BJ (cell line): ENCODE data around the gene TACO1. TPM values are rescaled to one million over a fixed set of nuclear protein-coding genes. Genes with fewer than 3 reads are reported as not detected.

ENCODE experiments used
- CTCF ChIA-PET: fragments of 350-600 bp; formaldehyde crosslinking; extraction: SDS; loops from one replicate; lab custom pipeline; 2021; ENCODE audit warnings: antibody characterized with exemption, inconsistent platforms; lab: Yijun Ruan, JAX
- POLR2A ChIA-PET: fragments of 300-600 bp; sonication (Branson Sonifier 250); formaldehyde crosslinking; extraction: SDS; loops from one replicate; lab custom pipeline; 2021; ENCODE audit warnings: antibody characterized with exemption; lab: Charles Lee
- DNase-seq: peaks from one replicate; pipeline ENCODE4 v3.0.0-alpha.2; 2011; ENCODE audit warnings: low read depth
- H3K27me3 ChIP-seq: 2 replicates; pipeline ENCODE4 v1.6.0; 2011; ENCODE audit warnings: low read length; ENCODE audit not compliant: control insufficient read depth, insufficient read depth
- H3K36me3 ChIP-seq: 2 replicates; pipeline ENCODE4 v1.5.1; 2011; ENCODE audit warnings: low read length; ENCODE audit not compliant: control insufficient read depth, insufficient read depth
- H3K4me3 ChIP-seq: 2 replicates; pipeline ENCODE4 v1.5.1; 2011; ENCODE audit warnings: low read depth, mild to moderate bottlenecking, control low read depth, low read length
- CTCF ChIP-seq: IDR thresholded peaks from 2 replicates; pipeline ENCODE4 v1.5.1; 2011; ENCODE audit warnings: low read depth, mild to moderate bottlenecking, control low read depth, inconsistent platforms, low read length, moderate library complexity; ENCODE audit not compliant: insufficient read depth
- polyA plus RNA-seq: library from polyadenylated mRNA; depleted of rRNA; stranded (reverse); fragments of >200 nt; gene quantifications from 2 replicates; pipeline ENCODE4 v1.2.3, GENCODE V29; 2011

Gene TACO1
- polyA plus RNA-seq, 1 experiment, result 23.5 TPM

GRCh38 chr17:63613663-63614062 is 13.0 kb downstream of the TACO1 start:
- no peaks in the 10 kb centered on the region for H3K27me3 ChIP-seq
- DNase-seq, result no peak
- no peak overlapping the region for H3K4me3 ChIP-seq
- H3K36me3 ChIP-seq, result peaks cover 3% of the 10 kb centered on the region; the same call in 1 of the 2 replicates
- CTCF ChIA-PET, result interaction anchor here (1.0 to 8.8 kb wide), 4 partner anchors 8 to 207 kb away, joined by 3 to 173 read pairs (median 18); partner anchors contain the start of gene MAP3K3
- TF ChIP-seq CTCF, result no peak
- POLR2A ChIA-PET, result no interaction called here

DNA sequence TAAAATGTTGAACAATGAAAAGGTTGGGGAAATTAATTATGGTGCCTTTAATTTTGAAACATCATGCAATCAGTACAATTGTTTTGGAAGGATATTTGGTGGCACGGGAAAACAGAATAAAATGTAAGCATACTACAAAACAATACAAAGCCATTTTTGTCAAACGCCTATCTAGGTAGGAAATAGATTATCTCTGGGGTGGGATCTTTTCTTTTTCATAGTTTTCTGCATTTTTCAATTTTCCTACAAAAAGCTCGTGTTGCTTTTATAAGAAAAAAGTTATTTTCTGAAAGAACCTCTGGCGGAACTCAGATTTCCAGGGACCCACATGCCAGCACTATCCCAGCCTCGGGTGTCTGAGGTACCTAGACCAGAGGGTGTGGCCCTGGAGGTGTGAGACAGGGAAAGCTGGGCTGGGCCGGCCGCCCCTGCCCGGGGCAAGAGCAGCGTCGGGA is 20.6 kb downstream of the TACO1 start:
- TF ChIP-seq CTCF, result no peak
- H3K4me3 ChIP-seq, result peak overlapping the region; percentile 52
- DNase-seq, result no peak
- H3K27me3 ChIP-seq, result no peaks in the 10 kb centered on the region
- ChIA-PET POLR2A (interaction anchor here (1.0 kb wide), 1 partner anchor 196 kb away, joined by 4 read pairs; no protein-coding TSS in a partner anchor), CTCF (interaction anchor here (1.0 to 5.1 kb wide), 4 partner anchors 9 to 196 kb away, joined by 4 to 32 read pairs (median 8); no protein-coding TSS in a partner anchor)
- H3K36me3 ChIP-seq, result no peaks in the 10 kb centered on the region

DNA sequence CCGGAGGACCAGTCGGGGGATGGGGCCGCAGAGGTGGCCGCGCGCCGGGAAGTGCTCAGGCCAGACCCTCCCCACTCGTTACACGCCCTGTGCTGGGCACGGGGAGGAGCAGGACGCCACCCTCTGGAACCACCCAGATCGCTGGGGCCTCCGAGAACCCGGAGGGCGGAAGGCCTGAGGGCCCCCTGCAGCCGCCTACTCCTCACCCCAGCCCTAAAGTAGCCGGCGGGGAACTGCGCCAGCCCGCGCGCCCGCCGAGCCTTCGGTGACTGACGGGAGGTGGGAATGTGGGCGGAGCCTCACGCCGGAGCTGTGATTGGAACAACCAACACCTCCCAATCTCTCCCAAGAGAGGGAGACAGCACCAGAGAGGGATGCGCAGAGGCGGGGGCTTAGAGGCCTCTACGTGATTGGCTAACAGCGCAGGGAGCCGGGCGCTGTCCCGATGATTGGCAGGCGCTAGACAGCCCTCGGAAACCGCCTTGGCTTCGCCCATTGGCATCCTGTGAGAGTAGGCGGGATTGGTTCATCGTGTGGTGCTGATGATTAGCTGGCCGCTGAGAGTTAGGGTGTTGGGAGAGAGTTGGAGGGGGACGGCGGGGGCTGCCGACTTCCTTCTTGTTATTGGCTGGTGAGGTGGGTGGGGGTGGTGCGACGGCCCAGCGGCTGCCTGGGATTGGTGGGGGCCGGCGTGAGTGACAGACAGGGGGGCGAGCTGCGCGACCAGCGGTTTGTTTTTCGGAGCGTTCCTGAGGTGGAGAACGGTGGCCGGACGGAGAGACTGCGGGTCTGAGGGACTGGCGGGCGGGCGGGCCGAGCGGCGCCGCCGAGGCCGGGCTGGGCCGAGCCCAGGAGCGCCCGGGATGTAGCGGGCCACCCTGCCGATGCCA is 21.2 kb downstream of the TACO1 start, which contains the start of gene MAP3K3:
TSS of gene MAP3K3 (plus strand) at position 734 of the 890 bp plus-strand sequence. CDS start 343 bp downstream, outside the sequence.
- Histone ChIP-seq H3K36me3 (no peaks in the 10 kb centered on the region), H3K4me3 (peak within 1 kb of the TSS; percentile 52), H3K27me3 (no peaks in the 10 kb centered on the region)
- CTCF ChIA-PET, result interaction anchor here (1.0 to 5.1 kb wide), 4 partner anchors 10 to 193 kb away, joined by 3 to 32 read pairs (median 6); no protein-coding TSS in a partner anchor
- POLR2A ChIA-PET, result interaction anchor here (1.0 kb wide), 1 partner anchor 196 kb away, joined by 4 read pairs; no protein-coding TSS in a partner anchor
- TF ChIP-seq CTCF, result peak; percentile 27; the same call in 1 of the 2 replicates
- DNase-seq, result peak; percentile 99

GRCh38 chr17:63622574-63623390 is 22.1 kb downstream of the TACO1 start:
- ChIA-PET CTCF (interaction anchor here (0.9 to 5.1 kb wide), 3 partner anchors 10 to 191 kb away, joined by 3 to 32 read pairs (median 3); no protein-coding TSS in a partner anchor), POLR2A (no interaction called here)
- peak overlapping the region; percentile 52 for H3K4me3 ChIP-seq
- no peaks in the 10 kb centered on the region for H3K27me3 ChIP-seq
- no peak for DNase-seq
- H3K36me3 ChIP-seq, result no peaks in the 10 kb centered on the region
- TF ChIP-seq CTCF, result no peak
